GM12891 (cell line): ENCODE results near the gene SHC3.

Source experiments
- DNase-seq: peaks from one replicate; pipeline ENCODE4 v3.0.0; 2011; ENCODE audit warnings: low spot score; ENCODE audit not compliant: insufficient read length
- FAIRE-seq: peaks from 2 replicates; lab custom pipeline; 2011; peaks lifted over from hg19 to GRCh38; lab: Jason Lieb, UNC
- PAX5 ChIP-seq: IDR thresholded peaks from 2 replicates; pipeline ENCODE4 v1.6.1; 2011; ENCODE audit warnings: low read length, moderate library complexity, mild to moderate bottlenecking; ENCODE audit not compliant: insufficient read depth, severe bottlenecking
- POLR2A ChIP-seq: IDR thresholded peaks from 2 replicates; pipeline ENCODE4 v1.6.1; 2011; ENCODE audit warnings: low read depth, low read length, control low read depth
- POLR2AphosphoS5 ChIP-seq: IDR thresholded peaks from 2 replicates; pipeline ENCODE4 v1.6.1; 2011; ENCODE audit warnings: low read depth, low read length, control low read depth
- POU2F2 ChIP-seq: IDR thresholded peaks from 2 replicates; pipeline ENCODE4 v1.6.1; 2011; ENCODE audit warnings: low read depth, mild to moderate bottlenecking, control low read depth, low read length, moderate library complexity
- SPI1 ChIP-seq: IDR thresholded peaks from 2 replicates; pipeline ENCODE4 v1.6.1; 2011; ENCODE audit warnings: low read depth, low read length, control low read depth
- TAF1 ChIP-seq: IDR thresholded peaks from 2 replicates; pipeline ENCODE4 v1.6.1; 2011; ENCODE audit warnings: low read depth, low read length, control low read depth

SHC3 gene

GRCh38 chr9:89051421-89052025 lies 127.1 kb downstream of the SHC3 start:
- DNase-seq (no peak), FAIRE-seq (no peak)
- TF ChIP-seq POLR2AphosphoS5 (no peak), POLR2A (no peak), TAF1 (no peak)

- no peak for FAIRE-seq
These were observed 129.0 kb downstream of the SHC3 start for GRCh38 chr9:89049646-89050045.

GRCh38 chr9:89048616-89049015 lies 130.0 kb downstream of the SHC3 start:
- TF ChIP-seq POLR2AphosphoS5, result no peak
- no peak for TF ChIP-seq SPI1
- no peak for TF ChIP-seq PAX5
- TF ChIP-seq POLR2A, result no peak
- TF ChIP-seq POU2F2, result no peak
- no peak for TF ChIP-seq TAF1
- FAIRE-seq, result no peak

More at GRCh38 chr9:89049646-89050045, 129.0 kb downstream of the SHC3 start:
- DNase-seq, result no peak
- TF ChIP-seq SPI1 (no peak), TAF1 (no peak), POU2F2 (no peak), POLR2A (no peak), PAX5 (no peak), POLR2AphosphoS5 (no peak)

GRCh38 chr9:89047667-89048066 lies 131.0 kb downstream of the SHC3 start:
- TF ChIP-seq SPI1 (no peak), POLR2A (no peak), TAF1 (no peak), PAX5 (no peak), POLR2AphosphoS5 (no peak), POU2F2 (no peak)
- no peak for FAIRE-seq

More at GRCh38 chr9:89048616-89049015, 130.0 kb downstream of the SHC3 start:
- no peak for DNase-seq

GRCh38 chr9:89046832-89047231 lies 131.8 kb downstream of the SHC3 start:
- no peak for FAIRE-seq
- TF ChIP-seq POLR2AphosphoS5, result no peak
- TF ChIP-seq PAX5, result no peak
- TF ChIP-seq SPI1, result no peak
- no peak for TF ChIP-seq TAF1
- no peak for TF ChIP-seq POLR2A
- DNase-seq, result no peak

More at GRCh38 chr9:89047667-89048066, 131.0 kb downstream of the SHC3 start:
- DNase-seq, result no peak

- no peak for DNase-seq
- TF ChIP-seq TAF1, result no peak
- no peak for TF ChIP-seq POLR2AphosphoS5
- no peak for TF ChIP-seq POU2F2
These were observed 133.7 kb downstream of the SHC3 start for GRCh38 chr9:89044881-89045280.

GRCh38 chr9:89044104-89044503 lies 134.5 kb downstream of the SHC3 start:
- DNase-seq (no peak), FAIRE-seq (no peak)
- TF ChIP-seq TAF1, result no peak
- no peak for TF ChIP-seq SPI1
- no peak for TF ChIP-seq POU2F2
- TF ChIP-seq POLR2A, result no peak
- no peak for TF ChIP-seq PAX5
- no peak for TF ChIP-seq POLR2AphosphoS5

More at GRCh38 chr9:89044881-89045280, 133.7 kb downstream of the SHC3 start:
- no peak for FAIRE-seq

GRCh38 chr9:89042984-89043383 lies 135.6 kb downstream of the SHC3 start:
- DNase-seq (no peak), FAIRE-seq (no peak)
- TF ChIP-seq SPI1 (no peak), POU2F2 (no peak), TAF1 (no peak), POLR2A (no peak), PAX5 (no peak), POLR2AphosphoS5 (no peak)

- DNase-seq (no peak), FAIRE-seq (no peak)
- TF ChIP-seq SPI1, result no peak
- TF ChIP-seq POLR2AphosphoS5, result no peak
- TF ChIP-seq POLR2A, result no peak
- TF ChIP-seq PAX5, result no peak
- TF ChIP-seq POU2F2, result no peak
- no peak for TF ChIP-seq TAF1
These were observed 139.0 kb downstream of the SHC3 start for GRCh38 chr9:89039664-89040063.

GRCh38 chr9:89039104-89039465 lies 139.5 kb downstream of the SHC3 start:
- no peak for TF ChIP-seq SPI1
- TF ChIP-seq POLR2A, result no peak
- no peak for TF ChIP-seq PAX5
- TF ChIP-seq POU2F2, result no peak
- TF ChIP-seq TAF1, result no peak
- no peak for TF ChIP-seq POLR2AphosphoS5
- no peak for DNase-seq
- no peak for FAIRE-seq
